Activated CD4-positive, CD25-positive, alpha-beta regulatory T cell treated with anti-CD3 and anti-CD28 coated beads, Interleukin-2, amount 50 U/mL, for 24 hours (primary cell): ENCODE results near the gene NACC1.
"Not testable (repeated sequence)": the region's sequence is repeated elsewhere in the genome, so short reads cannot be mapped to it uniquely, and the experiment has no call there.

Experiments
- ATAC-seq, 2 donors: fragments of 150-1000 bp; cut with Tn5 transposase; one replicate each; pipeline ENCODE4 v1.10.0; 2021; ENCODE audit warnings: mild to moderate bottlenecking in 1 of 2, moderate library complexity in 1 of 2

NACC1 gene

DNA sequence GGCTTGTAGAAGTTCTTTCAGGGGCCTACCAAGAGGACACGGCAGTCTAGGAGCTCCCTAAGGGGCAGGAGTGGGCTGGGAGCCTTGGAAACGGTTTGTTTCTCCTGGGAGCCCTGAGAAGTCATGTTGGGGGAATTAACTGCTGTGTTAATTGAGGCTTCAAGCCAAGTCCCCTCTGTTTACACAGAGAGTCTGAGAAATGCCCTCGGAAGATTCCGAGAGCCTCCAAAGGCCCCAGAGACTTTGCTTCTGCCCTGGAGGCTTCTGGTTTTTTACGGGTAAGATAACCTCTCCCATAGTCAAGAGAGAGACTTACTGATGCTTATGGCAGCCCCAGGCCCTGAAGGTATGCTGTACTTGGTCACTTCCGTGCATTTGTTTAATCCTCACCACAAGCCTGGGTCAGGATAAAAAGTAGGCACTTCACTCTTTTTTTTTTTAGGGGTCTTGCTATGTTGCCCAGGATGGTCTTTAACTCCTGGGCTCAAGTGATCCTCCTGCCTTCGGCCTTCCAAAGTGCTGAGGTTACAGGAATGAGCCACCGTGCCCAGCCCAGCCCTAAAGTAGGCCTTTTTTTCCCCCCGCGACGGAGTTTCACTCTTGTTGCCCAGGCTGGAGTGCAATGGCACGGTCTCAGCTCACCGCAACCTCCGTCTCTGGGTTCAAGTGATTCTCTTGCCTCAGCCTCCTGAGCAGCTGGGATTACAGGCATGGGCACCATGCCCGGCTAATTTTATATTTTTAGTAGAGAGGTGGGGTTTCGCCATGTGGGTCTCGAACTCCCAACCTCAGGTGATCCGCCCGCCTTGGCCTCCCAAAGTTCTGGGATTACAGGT, 47.3 kb downstream of the NACC1 start:
- no peak for ATAC-seq

- not testable (repeated sequence) for ATAC-seq
Measured at GRCh38 chr19:13166151-13166550, 48.1 kb downstream of the NACC1 start.

DNA sequence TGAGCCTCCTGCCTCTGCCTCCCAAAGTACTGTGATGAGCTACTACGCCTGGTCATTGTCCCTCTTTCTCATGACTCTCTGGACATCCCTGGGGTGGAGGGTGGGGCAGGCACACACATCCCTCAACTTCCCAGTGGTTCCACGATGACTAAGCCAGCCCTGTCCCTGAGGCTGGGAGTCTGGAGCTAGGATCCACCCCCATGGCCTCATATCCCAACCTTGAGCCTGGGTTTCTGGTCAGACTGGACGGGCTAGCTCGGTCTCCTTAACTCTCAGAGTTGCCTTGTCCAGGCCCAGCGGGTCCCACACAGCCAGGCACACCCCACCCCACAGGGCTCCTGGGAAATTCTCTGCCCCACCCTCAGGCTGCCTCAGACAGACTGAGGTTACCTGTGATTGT, 51.7 kb downstream of the NACC1 start:
- ATAC-seq = no peak

- no peak for ATAC-seq
Measured at GRCh38 chr19:13171146-13171545, 53.1 kb downstream of the NACC1 start.

DNA sequence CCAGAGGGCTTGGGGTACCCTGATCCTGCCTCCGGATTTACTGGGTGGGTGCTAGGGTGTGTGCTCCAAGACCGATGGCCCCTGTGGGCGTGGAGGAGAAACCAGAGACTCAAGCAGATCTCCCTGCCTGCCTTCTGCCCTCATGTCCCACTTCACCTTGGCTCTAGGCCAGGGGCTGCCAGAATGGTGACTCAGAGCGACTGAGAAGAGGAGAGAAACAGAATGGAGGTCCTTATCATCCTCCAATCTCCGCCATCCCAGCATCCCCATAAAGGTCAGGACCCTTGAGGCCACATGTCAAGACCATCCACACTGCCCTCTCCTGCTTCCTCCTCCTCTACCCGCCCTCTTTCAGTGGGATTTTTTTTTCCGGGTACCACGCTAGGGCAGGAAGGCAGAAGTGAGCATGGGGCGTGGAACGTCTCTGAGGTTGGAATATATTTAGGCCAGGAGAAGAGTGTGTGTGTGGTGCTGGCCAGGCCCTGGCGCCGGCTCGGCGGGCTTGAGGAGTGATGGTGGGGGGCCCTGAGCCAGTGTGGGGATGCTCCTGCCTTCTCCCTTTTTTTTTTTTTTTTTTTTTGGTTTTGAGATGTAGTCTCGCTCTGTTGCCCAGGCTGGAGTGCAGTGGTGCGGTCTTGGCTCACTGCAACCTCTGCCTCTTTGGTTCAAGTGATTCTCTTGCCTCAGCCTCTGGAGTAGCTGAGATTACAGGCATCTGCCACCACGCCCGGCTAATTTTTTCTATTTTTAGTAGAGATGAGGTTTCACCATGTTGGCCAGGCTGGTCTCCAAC, 54.5 kb downstream of the NACC1 start:
- peak in 1 of 2 donors; percentile 10 for ATAC-seq

DNA sequence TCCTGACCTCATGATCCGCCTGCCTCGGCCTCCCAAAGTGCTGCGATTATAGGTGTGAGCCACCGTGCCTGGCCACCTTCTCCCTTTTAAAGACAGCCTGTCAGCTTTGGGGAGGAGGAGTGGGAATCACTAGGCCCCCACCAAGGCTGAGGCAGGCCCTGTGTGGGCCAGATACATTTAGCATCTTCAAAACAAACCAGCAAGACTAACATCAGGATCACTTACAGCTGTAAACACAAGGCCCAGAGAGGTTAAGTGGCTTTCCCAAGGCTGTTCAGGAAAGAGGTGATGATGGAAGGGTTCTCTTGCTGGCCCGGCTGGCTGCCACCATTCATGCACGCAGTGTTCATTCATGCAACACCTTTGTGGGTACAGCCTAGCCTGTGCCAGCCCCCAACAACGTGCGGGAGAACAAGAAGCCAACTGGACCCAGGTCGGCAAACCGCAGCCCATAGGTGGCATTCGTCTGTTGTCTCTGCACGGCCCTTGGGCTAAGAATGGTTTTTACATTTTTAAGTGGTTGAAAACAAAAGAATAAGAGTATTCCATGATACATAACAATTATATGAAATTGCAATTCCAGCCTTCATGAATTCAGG, 55.2 kb downstream of the NACC1 start:
- no peak for ATAC-seq

DNA sequence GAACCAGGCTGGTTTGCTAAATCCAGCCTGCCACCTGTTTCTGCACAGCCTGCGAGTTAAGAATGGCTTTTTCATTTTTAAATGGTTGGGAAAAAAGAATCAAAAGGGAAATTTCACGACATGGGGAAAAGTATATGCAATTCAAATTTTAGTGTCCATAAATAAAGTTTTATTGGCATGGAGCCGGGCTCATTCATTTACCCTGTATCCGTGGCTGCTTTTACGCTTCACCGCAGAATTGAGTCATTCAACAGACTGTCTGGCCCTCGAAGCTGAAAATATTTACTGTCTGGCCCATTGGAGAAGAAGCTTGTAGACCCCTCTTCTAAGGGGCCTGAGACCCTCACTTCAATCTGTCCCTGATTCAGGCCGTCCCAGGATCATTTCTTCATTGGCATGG, 58.3 kb downstream of the NACC1 start:
- no peak for ATAC-seq

- ATAC-seq = not testable (repeated sequence)
Measured at GRCh38 chr19:13177584-13177983, 59.5 kb downstream of the NACC1 start.

GRCh38 chr19:13178291-13178690, 60.2 kb downstream of the NACC1 start:
- ATAC-seq = not testable (repeated sequence)

DNA sequence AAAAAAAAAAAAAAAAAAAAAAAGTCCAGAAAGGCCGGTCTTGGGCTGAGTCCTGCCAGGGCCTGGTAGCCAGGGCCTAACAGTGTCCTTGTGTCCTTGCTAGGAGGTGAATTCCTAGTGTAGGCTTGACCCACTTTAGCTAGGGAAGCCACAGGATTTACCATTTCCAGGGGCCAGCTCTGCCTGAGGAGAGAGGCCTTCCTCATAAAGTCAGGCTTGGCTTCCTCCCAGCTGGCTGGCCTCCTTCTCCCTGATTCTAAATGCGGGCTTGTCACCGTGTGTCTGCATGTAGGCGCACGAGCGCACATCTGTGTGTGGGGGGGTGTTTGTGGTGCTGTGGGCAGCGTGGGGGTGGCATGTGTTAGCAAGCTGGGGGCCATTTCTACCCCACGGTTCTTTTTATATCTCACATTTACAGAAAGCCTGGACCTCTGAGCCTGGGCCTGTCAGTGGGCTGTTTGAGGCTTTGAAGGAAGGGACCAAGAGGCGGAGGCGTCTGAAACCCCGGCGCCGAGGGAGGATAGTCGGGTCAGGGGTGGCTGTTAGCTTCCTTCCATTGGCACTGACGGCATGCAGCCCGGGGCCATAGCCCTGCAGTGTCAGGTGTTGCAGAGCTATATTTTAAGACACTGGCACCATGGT, 63.8 kb downstream of the NACC1 start:
- peak in 1 of 2 donors; percentile 38 for ATAC-seq

DNA sequence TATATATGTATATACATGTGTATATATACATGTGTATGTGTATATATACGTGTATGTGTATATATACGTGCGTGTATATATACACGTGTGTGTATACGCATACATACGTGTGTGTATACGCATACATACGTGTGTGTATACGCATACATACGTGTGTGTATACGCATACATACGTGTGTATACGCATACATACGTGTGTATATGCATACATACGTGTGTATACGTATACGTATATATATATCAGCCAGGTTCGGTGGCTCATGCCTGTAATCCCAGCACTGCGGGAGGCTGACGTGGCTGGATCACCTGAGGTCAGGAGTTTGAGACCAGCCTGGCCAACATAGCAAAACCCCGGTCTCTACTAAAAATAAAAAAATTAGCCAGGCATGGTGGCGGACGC, 66.9 kb downstream of the NACC1 start:
- ATAC-seq = not testable (repeated sequence)

DNA sequence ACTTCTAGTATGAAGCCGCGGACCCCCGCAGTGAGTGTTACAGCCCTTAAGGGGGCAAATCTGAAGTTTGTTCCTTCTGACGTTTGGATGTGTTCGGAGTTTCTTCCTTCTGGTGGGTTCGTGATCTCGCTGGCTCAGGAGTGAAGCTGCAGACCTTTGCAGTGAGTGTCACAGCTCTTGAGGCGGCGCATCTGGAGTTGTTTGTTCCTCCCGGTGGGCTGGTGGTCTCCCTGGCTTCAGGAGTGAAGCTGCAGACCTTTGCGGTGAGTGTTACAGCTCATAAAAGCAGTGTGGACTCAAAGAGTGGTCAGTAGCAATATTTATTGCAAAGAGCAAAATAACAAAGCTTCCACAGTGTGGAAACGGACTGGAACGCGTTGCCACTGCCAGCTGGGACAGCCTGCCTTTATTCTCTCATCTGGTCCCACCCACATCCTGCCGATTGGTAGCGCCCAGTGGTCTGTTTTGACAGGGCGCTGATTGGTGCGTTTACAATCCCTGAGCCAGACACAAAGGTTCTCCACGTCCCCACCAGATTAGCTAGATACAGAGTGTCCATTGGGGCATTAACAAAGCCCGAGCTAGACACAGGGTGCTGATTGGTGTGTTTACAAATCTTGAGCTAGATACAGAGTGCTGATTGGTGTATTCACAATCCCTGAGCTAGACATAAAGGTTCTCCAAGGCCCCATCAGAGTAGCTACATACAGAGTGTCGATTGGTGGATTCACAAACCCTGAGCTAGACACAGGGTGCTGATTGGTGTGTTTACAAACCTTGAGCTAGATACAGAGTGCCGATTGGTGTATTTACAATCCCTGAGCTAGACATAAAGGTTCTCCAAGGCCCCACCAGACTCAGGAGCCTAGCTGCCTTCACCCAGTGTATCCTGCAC, 67.9 kb downstream of the NACC1 start:
- not testable (repeated sequence) for ATAC-seq

DNA sequence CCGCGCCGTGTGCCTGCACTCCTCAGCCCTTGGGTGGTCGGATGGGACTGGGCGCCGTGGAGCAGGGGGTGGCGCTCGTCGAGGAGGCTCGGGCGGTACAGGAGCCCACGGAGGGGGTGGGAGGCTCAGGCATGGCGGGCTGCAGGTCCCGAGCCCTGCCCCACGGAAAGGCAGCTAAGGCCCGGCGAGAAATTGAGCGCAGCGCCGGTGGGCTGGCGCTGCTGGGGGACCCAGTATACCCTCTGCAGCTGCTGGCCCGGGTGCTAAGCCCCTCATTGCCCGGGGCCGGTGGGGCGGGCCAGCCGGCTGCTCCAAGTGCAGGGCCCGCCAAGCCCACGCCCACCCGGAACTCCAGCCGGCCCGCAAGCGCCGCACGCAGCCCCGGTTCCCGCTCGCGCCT, 68.6 kb downstream of the NACC1 start:
- ATAC-seq = not testable (repeated sequence)

DNA sequence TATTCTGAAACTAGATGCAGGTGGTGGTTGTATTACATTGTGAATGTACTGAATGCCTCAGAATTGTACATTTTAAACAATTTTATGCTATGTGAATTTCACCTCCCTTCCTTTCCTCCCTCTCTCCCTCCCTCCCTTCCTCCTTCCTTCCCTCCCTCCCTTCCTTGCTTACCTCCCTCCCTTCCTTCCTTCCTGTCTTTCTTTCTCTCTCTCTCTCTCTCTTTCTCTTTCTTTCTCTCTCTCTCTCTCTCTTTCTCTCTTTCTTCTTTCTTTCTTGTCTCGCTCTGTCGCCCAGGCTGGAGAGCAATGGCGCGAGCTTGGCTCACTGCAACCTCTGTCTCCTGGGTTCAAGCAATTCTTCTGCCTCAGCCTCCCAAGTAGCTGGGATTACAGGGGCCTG, 69.4 kb downstream of the NACC1 start:
- no peak for ATAC-seq

DNA sequence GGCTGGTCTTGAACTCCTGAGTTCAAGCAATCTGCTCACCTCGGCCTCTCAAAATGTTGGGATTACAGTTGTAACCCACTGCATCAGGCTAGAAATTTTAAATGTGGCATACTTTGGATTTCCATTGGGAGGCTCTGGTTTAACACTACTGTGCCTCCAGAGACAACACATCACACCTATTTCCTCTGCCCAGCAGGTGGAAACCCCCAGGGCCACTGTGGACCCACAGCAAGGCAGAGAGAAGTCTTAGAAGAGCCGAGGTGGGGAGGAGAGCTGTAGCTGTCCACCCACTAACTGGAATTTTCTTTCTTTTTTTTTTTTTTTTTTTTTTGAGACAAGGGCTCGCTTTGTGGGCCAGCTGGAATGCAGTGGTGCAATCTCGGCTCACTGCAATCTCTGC, 71.5 kb downstream of the NACC1 start:
- ATAC-seq = no peak
